HL-60 (cell line): ENCODE data around the gene THAP9.

Experiments used
- CTCF ChIP-seq: IDR thresholded peaks from one replicate; pipeline ENCODE4 v1.5.1; 2011; ENCODE audit warnings: low read length, control low read depth, inconsistent platforms; ENCODE audit not compliant: insufficient read depth
- GABPA ChIP-seq: IDR thresholded peaks from 2 replicates; pipeline ENCODE4 v1.6.1; 2012; ENCODE audit warnings: low read depth
- POLR2AphosphoS5 ChIP-seq: IDR thresholded peaks from 2 replicates; pipeline ENCODE4 v1.6.1; 2012; ENCODE audit warnings: low read depth
- SPI1 ChIP-seq: IDR thresholded peaks from 2 replicates; pipeline ENCODE4 v1.6.1; 2012; ENCODE audit warnings: low read depth, mild to moderate bottlenecking, borderline replicate concordance
- TF ChIP-seq, protein P1 (sequence below): IDR thresholded peaks from 2 replicates; pipeline ENCODE4 v1.6.1; 2012; ENCODE audit warnings: low read depth; ENCODE audit not compliant: insufficient replicate concordance

- TF ChIP-seq POLR2AphosphoS5 (no peak), CTCF (no peak), GABPA (no peak), SPI1 (no peak)
- TF ChIP-seq, protein P1, sequence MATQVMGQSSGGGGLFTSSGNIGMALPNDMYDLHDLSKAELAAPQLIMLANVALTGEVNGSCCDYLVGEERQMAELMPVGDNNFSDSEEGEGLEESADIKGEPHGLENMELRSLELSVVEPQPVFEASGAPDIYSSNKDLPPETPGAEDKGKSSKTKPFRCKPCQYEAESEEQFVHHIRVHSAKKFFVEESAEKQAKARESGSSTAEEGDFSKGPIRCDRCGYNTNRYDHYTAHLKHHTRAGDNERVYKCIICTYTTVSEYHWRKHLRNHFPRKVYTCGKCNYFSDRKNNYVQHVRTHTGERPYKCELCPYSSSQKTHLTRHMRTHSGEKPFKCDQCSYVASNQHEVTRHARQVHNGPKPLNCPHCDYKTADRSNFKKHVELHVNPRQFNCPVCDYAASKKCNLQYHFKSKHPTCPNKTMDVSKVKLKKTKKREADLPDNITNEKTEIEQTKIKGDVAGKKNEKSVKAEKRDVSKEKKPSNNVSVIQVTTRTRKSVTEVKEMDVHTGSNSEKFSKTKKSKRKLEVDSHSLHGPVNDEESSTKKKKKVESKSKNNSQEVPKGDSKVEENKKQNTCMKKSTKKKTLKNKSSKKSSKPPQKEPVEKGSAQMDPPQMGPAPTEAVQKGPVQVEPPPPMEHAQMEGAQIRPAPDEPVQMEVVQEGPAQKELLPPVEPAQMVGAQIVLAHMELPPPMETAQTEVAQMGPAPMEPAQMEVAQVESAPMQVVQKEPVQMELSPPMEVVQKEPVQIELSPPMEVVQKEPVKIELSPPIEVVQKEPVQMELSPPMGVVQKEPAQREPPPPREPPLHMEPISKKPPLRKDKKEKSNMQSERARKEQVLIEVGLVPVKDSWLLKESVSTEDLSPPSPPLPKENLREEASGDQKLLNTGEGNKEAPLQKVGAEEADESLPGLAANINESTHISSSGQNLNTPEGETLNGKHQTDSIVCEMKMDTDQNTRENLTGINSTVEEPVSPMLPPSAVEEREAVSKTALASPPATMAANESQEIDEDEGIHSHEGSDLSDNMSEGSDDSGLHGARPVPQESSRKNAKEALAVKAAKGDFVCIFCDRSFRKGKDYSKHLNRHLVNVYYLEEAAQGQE: no peak
Observed at GRCh38 chr4:82901183-82901718, 716 bp downstream of the THAP9 start.
